Heart left ventricle (tissue), 16 donors: ENCODE measurements around the gene PVR. TPM values are rescaled to one million over a fixed set of nuclear protein-coding genes. Genes with fewer than 3 reads are reported as not detected.

ENCODE experiments used
- ATAC-seq, 4 donors: fragments of 200-7000 bp; cut with Tn5 transposase; one replicate each; pipeline ENCODE4 v1.9.1; 2020 to 2022; ENCODE audit warnings: moderate library complexity in 4 of 4, mild to moderate bottlenecking in 3 of 4, moderate number of reproducible peaks in 1 of 4
- DNase-seq, 5 donors: peaks; one replicate each; pipeline ENCODE4 v3.0.0-alpha.2; 2020
- H3K27ac ChIP-seq, 12 donors: fragments of 200-600 bp; sonication (generic) in 4 of 12; one replicate each; pipeline versions ENCODE4 v1.5.0 to v1.8.0; 2016 to 2022; ENCODE audit warnings: mild to moderate bottlenecking in 2 of 12
- H3K27me3 ChIP-seq, 9 donors: fragments of 200-600 bp; sonication (generic) in 2 of 9; one replicate each; pipeline versions ENCODE4 v1.5.1 to v1.8.0; 2016 to 2022; ENCODE audit warnings: mild to moderate bottlenecking in 3 of 9
- H3K36me3 ChIP-seq, 9 donors: fragments of 200-600 bp; sonication (generic) in 2 of 9; one replicate each; pipeline versions ENCODE4 v1.5.0 to v1.8.0; 2018 to 2022; ENCODE audit warnings: mild to moderate bottlenecking in 2 of 9
- H3K4me1 ChIP-seq, 12 donors: fragments of 200-600 bp; sonication (generic) in 4 of 12; one replicate each; pipeline versions ENCODE4 v1.5.0 to v1.8.0; 2016 to 2022; ENCODE audit warnings: mild to moderate bottlenecking in 3 of 12
- H3K4me3 ChIP-seq, 12 donors: fragments of 200-600 bp; sonication (generic) in 4 of 12; one replicate each; pipeline versions ENCODE4 v1.5.0 to v1.8.0; 2017 to 2022; ENCODE audit warnings: mild to moderate bottlenecking in 9 of 12, moderate library complexity in 4 of 12
- H3K9me3 ChIP-seq, 12 donors: fragments of 200-600 bp; sonication (generic) in 4 of 12; one replicate each; pipeline versions ENCODE4 v1.5.0 to v1.8.0; 2016 to 2022; ENCODE audit warnings: mild to moderate bottlenecking in 1 of 12
- POLR2A ChIP-seq, 2 donors: fragments of 450-650 bp; IDR thresholded peaks; one replicate each; pipeline ENCODE4 v1.6.1; 2017; ENCODE audit warnings: antibody characterized with exemption in 2 of 2, mild to moderate bottlenecking in 2 of 2, moderate library complexity in 2 of 2
- WGBS, 4 donors: extraction: QIAGEN DNeasy Blood & Tissue Kit in 2 of 4; methylation state at CpG; one replicate each; pipeline versions ENCODE4 v1.1.5 to v1.1.7; 2013 to 2018; 5-methylcytosine and 5-hydroxymethylcytosine counted together
- intact Hi-C, 10 donors: fragments of 100-400 bp; cut with DNase I; formaldehyde crosslinking; loops; one replicate each; pipeline versions ENCODE4 v1.11.1 to v1.14.2; 2022
- polyA plus RNA-seq, 2 donors: library from polyadenylated mRNA; stranded (reverse); fragments of 200-250 nt; gene quantifications; one replicate each; pipeline ENCODE4 v1.2.3, GENCODE V29; 2013
- total RNA-seq, 9 donors: library from RNA; depleted of rRNA in 2 of 9; stranded (reverse); fragments of >200 nt in 2 of 9; fragmentation: NEBNext Ultra II Directional in 3 of 9; extraction: Animal tissue kit (Norgen Biotek cat#: 25700) in 3 of 9; gene quantifications; one replicate each; pipeline versions ENCODE4 v1.1.0 to v1.2.4, GENCODE V29; 2016 to 2023
- TF ChIP-seq, protein P1 (sequence below), 12 donors: fragments of 200-600 bp; sonication (generic) in 4 of 12; IDR thresholded peaks; one replicate each; pipeline versions ENCODE4 v1.5.0 to v1.8.0; 2018 to 2022; ENCODE audit warnings: antibody characterized with exemption in 12 of 12, mild to moderate bottlenecking in 5 of 12
- donor health status: ischemic (EF 13 %, LVEDD 7.1; RV severe dilation, severe dysfunction).
- donor health status: healthy with polysubstance abuse.
- donor health status: DM: no; HTN: yes; CAD: no.
- donor health status: DM: no; HTN: no; CAD: no.
- donor health status: ischemic (EF 25% LVEDD 6.9; RV normal size, moderate dysfunction).
- donor health status: ischemic (EF 25% LVEDD 5.7; RV mildly dilated, moderate dysfunction).
- donor health status: healthy.
- donor health status: DM: yes; HTN: yes; CAD: no.
- donor health status: ischemic (EF 35%, LVEDD 5.7; RV mildly dilated, moderate dysfunction).
- donor health status: nonischemic (EF 11% LVEDD 7.7; RV severe dilation, severe dysfunction).
- donor health status: DM: yes; HTN: yes; CAD: no.
- donor health status: PGD.
- donor health status: ischemic (EF 29% LVEDD 5.4; RV normal size, mild dysfunction).
- donor health status: nonischemic (EF 23%, LVEDD 6.1; RV moderate dilation, normal function).

PVR gene
- total and polyA plus RNA-seq, 11 donors, result 33.7 to 143 (median 49.1) TPM

DNA sequence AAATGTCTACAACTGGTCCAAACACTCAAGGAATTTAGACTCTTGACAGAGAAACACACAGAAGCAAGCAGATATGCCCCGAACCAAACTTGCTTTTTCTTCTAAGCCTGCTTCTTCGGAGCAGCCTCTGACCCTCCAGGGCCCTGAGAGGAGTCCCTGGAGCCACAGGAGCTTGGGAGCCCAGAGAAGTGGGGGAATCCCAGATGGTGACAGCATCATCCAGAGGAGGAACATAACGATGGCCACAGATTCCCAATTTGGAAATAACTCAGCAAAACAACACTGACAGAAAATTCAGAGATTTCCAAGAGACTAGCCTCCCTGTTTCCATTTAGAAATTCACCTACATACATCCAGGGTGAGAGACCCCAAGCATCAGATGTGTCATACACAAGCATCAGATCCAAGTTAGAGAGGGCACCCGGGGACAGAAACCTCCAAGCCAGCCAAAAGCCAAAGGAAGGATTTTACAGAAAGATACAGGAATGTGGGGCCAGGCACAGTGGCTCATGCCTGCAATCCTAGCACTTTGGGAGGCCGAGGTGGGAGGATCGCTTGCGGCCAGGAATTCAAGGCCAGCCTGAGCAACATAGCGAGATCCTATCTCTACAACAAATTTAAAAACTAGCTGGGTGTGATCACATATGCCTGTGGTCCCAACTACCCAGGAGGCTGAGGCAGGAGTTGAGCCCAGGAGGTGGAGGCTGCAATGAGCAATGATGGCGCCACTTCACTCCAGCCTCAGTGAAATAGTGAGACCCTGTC lies 2.0 kb upstream of the PVR start:
- ATAC-seq (no peak), DNase-seq (peak in 1 of 5 donors; percentile 4)
- H3K4me3 ChIP-seq, result no peak overlapping the region
- 87 to 94% (median 89%) methylated on average over 9 of the region's 9 CpGs for WGBS, 4 donors
- H3K36me3 ChIP-seq, result no peaks in the 10 kb centered on the region
- no peaks in the 10 kb centered on the region for H3K9me3 ChIP-seq
- no peak for TF ChIP-seq POLR2A (IDR thresholded peaks at IDR 0.05)
- TF ChIP-seq, protein P1, sequence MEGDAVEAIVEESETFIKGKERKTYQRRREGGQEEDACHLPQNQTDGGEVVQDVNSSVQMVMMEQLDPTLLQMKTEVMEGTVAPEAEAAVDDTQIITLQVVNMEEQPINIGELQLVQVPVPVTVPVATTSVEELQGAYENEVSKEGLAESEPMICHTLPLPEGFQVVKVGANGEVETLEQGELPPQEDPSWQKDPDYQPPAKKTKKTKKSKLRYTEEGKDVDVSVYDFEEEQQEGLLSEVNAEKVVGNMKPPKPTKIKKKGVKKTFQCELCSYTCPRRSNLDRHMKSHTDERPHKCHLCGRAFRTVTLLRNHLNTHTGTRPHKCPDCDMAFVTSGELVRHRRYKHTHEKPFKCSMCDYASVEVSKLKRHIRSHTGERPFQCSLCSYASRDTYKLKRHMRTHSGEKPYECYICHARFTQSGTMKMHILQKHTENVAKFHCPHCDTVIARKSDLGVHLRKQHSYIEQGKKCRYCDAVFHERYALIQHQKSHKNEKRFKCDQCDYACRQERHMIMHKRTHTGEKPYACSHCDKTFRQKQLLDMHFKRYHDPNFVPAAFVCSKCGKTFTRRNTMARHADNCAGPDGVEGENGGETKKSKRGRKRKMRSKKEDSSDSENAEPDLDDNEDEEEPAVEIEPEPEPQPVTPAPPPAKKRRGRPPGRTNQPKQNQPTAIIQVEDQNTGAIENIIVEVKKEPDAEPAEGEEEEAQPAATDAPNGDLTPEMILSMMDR (IDR thresholded peaks at IDR 0.05), result no peak
- intact Hi-C loops, result loop anchor here in 1 of 10 donors (5.0 kb wide), 1 partner anchor 34 kb away; no protein-coding TSS in a partner anchor
- H3K4me1 ChIP-seq, result peaks cover 0 to 23% (median 16%) of the 10 kb centered on the region in 12 donors
- no peaks in the 10 kb centered on the region for H3K27me3 ChIP-seq
- no peak overlapping the region for H3K27ac ChIP-seq

DNA sequence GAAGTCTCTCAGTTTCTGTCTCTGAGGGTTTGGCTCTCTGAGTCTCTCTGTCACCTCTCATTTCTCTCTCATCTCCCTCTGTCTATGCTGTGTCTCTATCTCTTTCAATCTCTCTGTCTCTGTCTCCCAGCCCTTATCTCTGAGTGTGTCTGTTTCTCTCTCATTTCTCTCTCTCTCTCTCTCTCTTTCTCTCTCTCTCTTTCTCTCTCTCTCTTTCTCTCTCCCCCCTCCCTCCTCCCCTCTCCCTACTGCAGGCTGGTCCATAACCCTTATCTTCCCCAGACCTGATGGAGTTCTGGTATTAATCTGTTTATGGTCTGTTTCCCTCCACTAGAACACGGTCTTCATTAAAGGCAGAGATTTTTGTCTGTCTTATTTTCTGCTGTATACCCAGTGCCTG lies 1.3 kb upstream of the PVR start:
- TF ChIP-seq, protein P1 (IDR thresholded peaks at IDR 0.05), result no peak
- ATAC-seq, result no peak
- H3K27ac ChIP-seq, result no peak overlapping the region
- DNase-seq, result no peak
- peaks cover 0 to 30% (median 21%) of the 10 kb centered on the region in 12 donors for H3K4me1 ChIP-seq
- no peaks in the 10 kb centered on the region for H3K36me3 ChIP-seq
- intact Hi-C loops, result loop anchor here in 1 of 10 donors (5.0 kb wide), 1 partner anchor 35 kb away; no protein-coding TSS in a partner anchor
- H3K9me3 ChIP-seq, result no peaks in the 10 kb centered on the region
- H3K4me3 ChIP-seq, result no peak overlapping the region
- H3K27me3 ChIP-seq, result no peaks in the 10 kb centered on the region
- WGBS, 4 donors, result 43 to 54% (median 49%) methylated on average over 1 of the region's 1 CpG

DNA sequence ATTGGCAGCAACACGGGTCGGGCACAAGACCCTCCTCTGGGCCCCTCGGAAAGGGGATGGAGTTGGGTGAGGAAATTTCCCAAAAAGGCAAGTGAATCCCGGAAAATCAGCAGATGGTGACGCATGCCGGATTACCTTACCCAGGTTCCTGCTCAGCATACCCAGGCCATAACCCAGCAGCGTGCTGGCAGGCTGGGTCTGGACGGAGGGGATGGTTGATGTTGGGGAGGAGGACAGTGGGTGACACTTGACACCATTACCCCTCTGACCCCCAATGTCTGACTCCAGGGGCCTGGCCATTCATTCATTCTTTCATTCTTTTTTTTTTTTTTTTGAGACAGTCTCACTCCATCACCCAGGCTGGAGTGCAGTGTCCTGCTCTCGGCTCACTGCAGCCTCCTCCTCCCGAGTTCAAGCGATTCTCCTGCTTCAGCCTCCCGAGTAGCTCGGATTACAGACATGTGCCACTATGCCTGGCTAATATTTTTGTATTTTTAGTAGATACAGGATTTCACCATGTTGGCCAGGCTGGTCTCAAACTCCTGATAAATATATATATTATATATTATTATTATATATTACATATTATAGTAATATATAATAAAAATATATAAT lies 799 bp downstream of the PVR start:
- DNase-seq, result no peak
- H3K9me3 ChIP-seq, result no peaks in the 10 kb centered on the region

More for the DNA sequence above, 799 bp downstream of the PVR start:
- H3K36me3 ChIP-seq, result peaks cover 0 to 8% (median 3%) of the 10 kb centered on the region in 9 donors
- 10 to 14% (median 11%) methylated on average over 13 of the region's 13 CpGs for WGBS, 4 donors
- peak overlapping the region; percentile 57 to 96 (median 88) for H3K27ac ChIP-seq
- H3K27me3 ChIP-seq, result no peaks in the 10 kb centered on the region
- intact Hi-C loops, result loop anchor here in 2 of 10 donors (5.0 kb wide), 2 partner anchors 32 to 37 kb away; partner anchors contain the start of gene IGSF23 (in 1 of the 2)
- peaks cover 6 to 51% (median 37%) of the 10 kb centered on the region in 12 donors for H3K4me1 ChIP-seq
- TF ChIP-seq, protein P1 (IDR thresholded peaks at IDR 0.05), result no peak
- TF ChIP-seq POLR2A (IDR thresholded peaks at IDR 0.05), result no peak
- ATAC-seq, result peak in 3 of 4 donors; percentile 11 to 33 (median 13)
- H3K4me3 ChIP-seq, result peak overlapping the region; percentile 59 to 95 (median 80)
